Adrenal gland (tissue), 12 donors: ENCODE results near the gene SLC35G2. TPM values are rescaled to one million over a fixed set of nuclear protein-coding genes. Genes with fewer than 3 reads are reported as not detected.
A peak's percentile ranks its signal among the peaks of the same experiment; 100 is the strongest.
"Not testable (repeated sequence)": the region's sequence is repeated elsewhere in the genome, so short reads cannot be mapped to it uniquely, and the experiment has no call there.

Source experiments
- DNase-seq, 7 donors: peaks; one replicate each; pipeline ENCODE4 v3.0.0-alpha.2; 2019 to 2020
- H3K27ac ChIP-seq, 5 donors: fragments of 200-600 bp; sonication (generic) in 4 of 5; 1 replicate in 3 of 5; 2 replicates in 2 of 5; pipeline versions ENCODE4 v1.5.1 to v1.8.0; 2016 to 2020; ENCODE audit warnings: mild to moderate bottlenecking in 1 of 5
- H3K27me3 ChIP-seq: fragments of 200-600 bp; 2 replicates; pipeline ENCODE4 v1.8.0; 2021
- H3K36me3 ChIP-seq, 2 donors: fragments of 200-600 bp; replicated peaks in 1 of 2; 1 replicate in 1 of 2; 2 replicates in 1 of 2; pipeline versions ENCODE4 v1.5.1 to v1.8.0; 2018 to 2022
- H3K4me1 ChIP-seq, 2 donors: fragments of 200-600 bp; replicated peaks in 1 of 2; 1 replicate in 1 of 2; 2 replicates in 1 of 2; pipeline versions ENCODE4 v1.5.1 to v1.8.0; 2018 to 2021
- H3K4me3 ChIP-seq, 4 donors: fragments of 200-600 bp; sonication (generic) in 3 of 4; one replicate each; pipeline ENCODE4 v1.5.1; 2016 to 2018
- H3K9me3 ChIP-seq, 3 donors: fragments of 200-600 bp; sonication (generic) in 1 of 3; replicated peaks in 1 of 3; 1 replicate in 2 of 3; 2 replicates in 1 of 3; pipeline versions ENCODE4 v1.5.1 to v1.8.0; 2016 to 2021
- CTCF ChIP-seq, 6 experiments: fragments of 450-650 bp in 4 of 6; fragments of 200-600 bp in 2 of 6; sonication (generic) in 1 of 6; IDR thresholded peaks; 1 replicate in 5 of 6; 2 replicates in 1 of 6; pipeline versions ENCODE4 v1.5.1 to v1.8.0; 2016 to 2021; ENCODE audit warnings: antibody characterized with exemption in 6 of 6, mild to moderate bottlenecking in 2 of 6, moderate library complexity in 1 of 6
- POLR2A ChIP-seq, 2 donors: fragments of 450-650 bp; IDR thresholded peaks; one replicate each; pipeline ENCODE4 v1.6.1; 2017; ENCODE audit warnings: antibody characterized with exemption in 2 of 2, mild to moderate bottlenecking in 2 of 2, moderate library complexity in 1 of 2
- WGBS, 4 donors: extraction: QIAGEN DNeasy Blood & Tissue Kit in 2 of 4; methylation state at CpG; one replicate each; pipeline versions ENCODE4 v1.1.5 to v1.1.7; 2013 to 2017; 5-methylcytosine and 5-hydroxymethylcytosine counted together
- intact Hi-C, 2 donors: fragments of 100-400 bp; cut with DNase I; formaldehyde crosslinking; loops; one replicate each; pipeline versions ENCODE4 v1.14.1 to v1.15.0; 2022 to 2023
- polyA plus RNA-seq, 3 donors: library from polyadenylated mRNA; stranded (reverse); fragments of 200-250 nt in 2 of 3; fragments of 350-450 nt in 1 of 3; fragmentation: Illumina TruSeq in 1 of 3; extraction: RNeasy Lipid Tissue Mini Kit (QIAGEN cat#74804) in 1 of 3; gene quantifications; one replicate each; pipeline ENCODE4 v1.2.3, GENCODE V29; 2013 to 2014
- total RNA-seq, 9 donors: library from RNA; depleted of rRNA in 4 of 9; stranded (reverse); fragments of >200 nt in 4 of 9; fragments of 120-200 nt in 1 of 9; fragmentation: NEBNext Ultra II Directional in 1 of 9; extraction: Animal tissue kit (Norgen Biotek cat#: 25700) in 1 of 9; gene quantifications; one replicate each; pipeline versions ENCODE4 v1.1.0 to v1.2.4, GENCODE V29; 2013 to 2023
- donor health status: healthy with polysubstance abuse.
- donor health status: Bipolar disorder and iron deficiency.
- donor health status: DM: yes; HTN: yes; CAD: no.
- donor health status: DM: no; HTN: no; CAD: no.
- donor health status: DM: no; HTN: no; CAD: no.
- donor health status: DM: yes; HTN: yes; CAD: no.

Gene SLC35G2
- total and polyA plus RNA-seq, 12 donors = 6.4 to 38.0 (median 17.0) TPM

GRCh38 chr3:136891934-136892855 is 73.3 kb downstream of the SLC35G2 start:
- intact Hi-C loops = no loop called here
- H3K4me1 ChIP-seq = peaks cover 0 to 10% of the 10 kb centered on the region in 2 donors
- DNase-seq = no peak
- no peak overlapping the region for H3K27ac ChIP-seq
- H3K9me3 ChIP-seq = no peaks in the 10 kb centered on the region
- no peaks in the 10 kb centered on the region for H3K36me3 ChIP-seq
- H3K4me3 ChIP-seq = no peak overlapping the region
- TF ChIP-seq POLR2A (IDR thresholded peaks at IDR 0.05) (no peak), CTCF (IDR thresholded peaks at IDR 0.05) (no peak)
- no peaks in the 10 kb centered on the region for H3K27me3 ChIP-seq
- 46 to 50% (median 48%) methylated on average over 2 of the region's 2 CpGs for WGBS, 4 donors

- no peaks in the 10 kb centered on the region for H3K27me3 ChIP-seq
- H3K4me1 ChIP-seq = peaks cover 0 to 16% of the 10 kb centered on the region in 2 donors
- WGBS, 4 donors = 56 to 66% (median 64%) methylated on average over 5 of the region's 5 CpGs
- intact Hi-C loops = no loop called here
- H3K36me3 ChIP-seq = no peaks in the 10 kb centered on the region
- TF ChIP-seq POLR2A (IDR thresholded peaks at IDR 0.05) = no peak
- H3K9me3 ChIP-seq = no peaks in the 10 kb centered on the region
- H3K4me3 ChIP-seq = no peak overlapping the region
- no peak for DNase-seq
- peak overlapping the region in 1 of 5 donors; percentile 49 for H3K27ac ChIP-seq
These were observed 75.0 kb downstream of the SLC35G2 start for GRCh38 chr3:136893848-136894443.

GRCh38 chr3:136897171-136897570 is 78.2 kb downstream of the SLC35G2 start:
- H3K27me3 ChIP-seq, H3K4me3 ChIP-seq, H3K9me3 ChIP-seq, intact Hi-C loops, H3K27ac ChIP-seq, H3K36me3 ChIP-seq, DNase-seq: not testable (repeated sequence)
- 80 to 100% (median 92%) methylated on average over 1 of the region's 1 CpG for WGBS, 4 donors
- H3K4me1 ChIP-seq = peaks cover 0 to 29% of the 10 kb centered on the region in 2 donors

GRCh38 chr3:136898549-136898948 is 79.6 kb downstream of the SLC35G2 start:
- peaks cover 0 to 26% of the 10 kb centered on the region in 2 donors for H3K4me1 ChIP-seq

More at GRCh38 chr3:136898549-136898948, 79.6 kb downstream of the SLC35G2 start:
- Histone ChIP-seq H3K36me3 (no peaks in the 10 kb centered on the region), H3K9me3 (no peaks in the 10 kb centered on the region), H3K27me3 (no peaks in the 10 kb centered on the region), H3K4me3 (no peak overlapping the region), H3K27ac (peak overlapping the region in 1 of 5 donors; percentile 25)
- intact Hi-C loops = no loop called here
- no peak for TF ChIP-seq CTCF (IDR thresholded peaks at IDR 0.05)
- DNase-seq = no peak
- WGBS, 4 donors = 62 to 79% (median 73%) methylated on average over 4 of the region's 4 CpGs
